GM12878 (cell line): ENCODE measurements around the gene NSMCE4A. TPM values are rescaled to one million over a fixed set of nuclear protein-coding genes. Genes with fewer than 3 reads are reported as not detected.

Experiments used
- ATAC-seq: fragments of 200-7000 bp; cut with Tn5 transposase; 3 replicates; pipeline ENCODE4 v1.9.1; 2020; ENCODE audit warnings: mild to moderate bottlenecking, moderate library complexity
- BruUV-seq: library from RNA; stranded (reverse); fragments of 400-500 nt; replicated peaks from 2 replicates; lab custom pipeline; 2021; lab: Mats Ljungman, UMichigan
- CTCF ChIA-PET: fragments of 300-600 bp; sonication (Branson Sonifier 250); formaldehyde crosslinking; extraction: SDS; loops from one replicate; lab custom pipeline; 2021; ENCODE audit warnings: inconsistent platforms; lab: Yijun Ruan, JAX
- POLR2A ChIA-PET: fragments of 350-600 bp; formaldehyde crosslinking; extraction: SDS; loops from one replicate; lab custom pipeline; 2021; ENCODE audit warnings: inconsistent platforms; lab: Charles Lee
- RAD21 ChIA-PET: fragments of 300-600 bp; sonication (Branson Sonifier 250); formaldehyde crosslinking; loops from one replicate; lab custom pipeline; 2023; ENCODE audit warnings: antibody characterized with exemption; ENCODE audit not compliant: unreplicated experiment; lab: Charles Lee
- SMC1A ChIA-PET: fragments of 300-600 bp; sonication (Branson Sonifier 250); formaldehyde crosslinking; loops from one replicate; lab custom pipeline; 2023; ENCODE audit not compliant: unreplicated experiment, uncharacterized antibody; lab: Charles Lee
- DNase-seq: peaks from one replicate; pipeline ENCODE4 v3.0.0-alpha.2; 2011; ENCODE audit warnings: low read depth, low spot score
- FAIRE-seq: peaks from 3 replicates; lab custom pipeline; 2011; peaks lifted over from hg19 to GRCh38; lab: Jason Lieb, UNC
- H2AFZ ChIP-seq: 2 replicates; pipeline ENCODE4 v1.6.0; 2011; ENCODE audit warnings: low read depth, low read length, control low read depth; ENCODE audit not compliant: control insufficient read depth
- H3K27ac ChIP-seq: 2 replicates; pipeline ENCODE4 v1.5.1; 2011; ENCODE audit warnings: control low read depth; ENCODE audit not compliant: control insufficient read depth, insufficient read depth
- H3K27me3 ChIP-seq, 2 experiments: replicated peaks in 1 of 2; 2 replicates each; pipeline versions ENCODE4 v1.6.0 to v1.6.1; 2011; ENCODE audit warnings: low read length in 1 of 2; ENCODE audit not compliant: control insufficient read depth in 2 of 2, insufficient read depth in 2 of 2
- H3K36me3 ChIP-seq, 2 experiments: 2 replicates each; pipeline ENCODE4 v1.5.1; 2011; ENCODE audit warnings: low read length in 1 of 2; ENCODE audit not compliant: control insufficient read depth in 2 of 2, insufficient read depth in 2 of 2
- H3K4me1 ChIP-seq: 2 replicates; pipeline ENCODE4 v1.6.1; 2011; ENCODE audit warnings: mild to moderate bottlenecking, low read length, moderate library complexity, mixed read lengths; ENCODE audit not compliant: control insufficient read depth, insufficient read depth
- H3K4me2 ChIP-seq: 2 replicates; pipeline ENCODE4 v1.6.0; 2011; ENCODE audit warnings: control low read depth; ENCODE audit not compliant: control insufficient read depth, insufficient read depth
- H3K4me3 ChIP-seq: fragments of 200-600 bp; sonication (generic); 2 replicates; pipeline ENCODE4 v1.5.1; 2016
- H3K79me2 ChIP-seq: 2 replicates; pipeline ENCODE4 v1.6.0; 2011; ENCODE audit warnings: low read length; ENCODE audit not compliant: control insufficient read depth, insufficient read depth
- H3K9ac ChIP-seq: 2 replicates; pipeline ENCODE4 v1.8.0; 2011; ENCODE audit warnings: low read length, control low read depth, mixed read lengths; ENCODE audit not compliant: control insufficient read depth, insufficient read depth
- H3K9me3 ChIP-seq: replicated peaks from 3 replicates; pipeline ENCODE4 v1.5.1; 2011; ENCODE audit warnings: mild to moderate bottlenecking, low read length; ENCODE audit not compliant: control insufficient read depth, insufficient read depth
- H4K20me1 ChIP-seq: 2 replicates; pipeline ENCODE4 v1.6.0; 2011; ENCODE audit not compliant: control insufficient read depth, insufficient read depth
- MEF2A ChIP-seq: IDR thresholded peaks from 2 replicates; pipeline ENCODE4 v1.6.1; 2011; ENCODE audit warnings: low read depth, mild to moderate bottlenecking, low read length, moderate library complexity; ENCODE audit not compliant: insufficient read depth
- MTA2 ChIP-seq: fragments of 450-650 bp; IDR thresholded peaks from 2 replicates; pipeline ENCODE4 v1.6.1; 2016; ENCODE audit warnings: low read depth, mild to moderate bottlenecking, moderate library complexity
- WGBS: methylation state at CpG from one replicate; pipeline ENCODE4 v1.1.6; 2016; ENCODE audit warnings: low lambda C conversion rate; ENCODE audit not compliant: insufficient replicate concordance, insufficient coverage; ENCODE audit errors: missing lambda C conversion rate; 5-methylcytosine and 5-hydroxymethylcytosine counted together
- in situ Hi-C: fragments of 300-500 bp; cut with MboI; formaldehyde crosslinking; loops from 9 replicates; pipeline ENCODE4 v1.14.3; 2018; ENCODE audit warnings: mixed read lengths
- intact Hi-C: fragments of 100-400 bp; cut with micrococcal nuclease; formaldehyde crosslinking; loops from one replicate; pipeline ENCODE4 v1.14.2; 2022; ENCODE audit not compliant: unreplicated experiment
- polyA plus RNA-seq, 11 experiments: library from polyadenylated mRNA; depleted of rRNA in 4 of 11; unstranded in 6 of 11; stranded (reverse) in 5 of 11; fragments of >200 nt; fragmentation: Nextera tagmentation in 4 of 11; fragmentation: Illumina TruSeq in 1 of 11; extraction: Ambion mirVana in 4 of 11; extraction: Trizol in 1 of 11; gene quantifications; 1 replicate in 1 of 11; 2 replicates in 10 of 11; pipeline versions ENCODE4 v1.2.1 to v1.2.3, GENCODE V29; 2011 to 2016; ENCODE audit warnings: inconsistent platforms in 2 of 11, missing spikeins in 2 of 11, low read depth in 1 of 11
- total RNA-seq, 4 experiments: library from RNA; depleted of rRNA in 3 of 4; stranded (reverse); fragments of >200 nt in 3 of 4; fragmentation: Illumina TruSeq in 1 of 4; extraction: Trizol in 1 of 4; gene quantifications; 2 replicates each; pipeline versions ENCODE4 v1.2.1 to v1.2.3, GENCODE V29; 2013 to 2021
- TF ChIP-seq, protein P1 (sequence below): fragments of 450-650 bp; conservative IDR thresholded peaks from 2 replicates; pipeline ENCODE4 v1.6.1; 2017; ENCODE audit warnings: mild to moderate bottlenecking, moderate library complexity

The NSMCE4A gene
- total and polyA plus RNA-seq, 10 of the 15 experiments (the other 5 are each of a cell fraction or from before 2014, with no cell fraction given) = 14.2 to 105 (median 76.1) TPM

GRCh38 chr10:121990015-121990677 is 15.1 kb upstream of the NSMCE4A start:
- H3K4me3 ChIP-seq = no peak overlapping the region
- RAD21 ChIA-PET = no interaction called here
- CTCF ChIA-PET = no interaction called here
- H2AFZ ChIP-seq = no peak overlapping the region
- intact Hi-C loops = no loop called here
- WGBS = 62% methylated on average over 9 of the region's 9 CpGs
- FAIRE-seq = no peak
- H3K36me3 ChIP-seq = no peaks in the 10 kb centered on the region
- BruUV-seq = no TSS peak
- SMC1A ChIA-PET = no interaction called here
- H3K4me1 ChIP-seq = no peaks in the 10 kb centered on the region
- no peak overlapping the region for H3K9ac ChIP-seq
- no peak overlapping the region for H3K4me2 ChIP-seq
- no peak overlapping the region for H3K27ac ChIP-seq
- no peaks in the 10 kb centered on the region for H3K27me3 ChIP-seq
- in situ Hi-C loops = no loop called here
- DNase-seq = no peak
- H3K79me2 ChIP-seq = no peaks in the 10 kb centered on the region
- no peak for ATAC-seq
- TF ChIP-seq MTA2 = no peak
- TF ChIP-seq, protein P1, sequence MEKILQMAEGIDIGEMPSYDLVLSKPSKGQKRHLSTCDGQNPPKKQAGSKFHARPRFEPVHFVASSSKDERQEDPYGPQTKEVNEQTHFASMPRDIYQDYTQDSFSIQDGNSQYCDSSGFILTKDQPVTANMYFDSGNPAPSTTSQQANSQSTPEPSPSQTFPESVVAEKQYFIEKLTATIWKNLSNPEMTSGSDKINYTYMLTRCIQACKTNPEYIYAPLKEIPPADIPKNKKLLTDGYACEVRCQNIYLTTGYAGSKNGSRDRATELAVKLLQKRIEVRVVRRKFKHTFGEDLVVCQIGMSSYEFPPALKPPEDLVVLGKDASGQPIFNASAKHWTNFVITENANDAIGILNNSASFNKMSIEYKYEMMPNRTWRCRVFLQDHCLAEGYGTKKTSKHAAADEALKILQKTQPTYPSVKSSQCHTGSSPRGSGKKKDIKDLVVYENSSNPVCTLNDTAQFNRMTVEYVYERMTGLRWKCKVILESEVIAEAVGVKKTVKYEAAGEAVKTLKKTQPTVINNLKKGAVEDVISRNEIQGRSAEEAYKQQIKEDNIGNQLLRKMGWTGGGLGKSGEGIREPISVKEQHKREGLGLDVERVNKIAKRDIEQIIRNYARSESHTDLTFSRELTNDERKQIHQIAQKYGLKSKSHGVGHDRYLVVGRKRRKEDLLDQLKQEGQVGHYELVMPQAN = no peak
- TF ChIP-seq MEF2A = no peak
- POLR2A ChIA-PET = no interaction called here
- H4K20me1 ChIP-seq = no peaks in the 10 kb centered on the region
- no peaks in the 10 kb centered on the region for H3K9me3 ChIP-seq
